Keratinocyte (primary cell): Measurements from ENCODE around the gene XCR1. TPM values are rescaled to one million over a fixed set of nuclear protein-coding genes. Genes with fewer than 3 reads are reported as not detected.

Experiments
- DNase-seq: peaks from one replicate; pipeline ENCODE4 v3.0.0-alpha.2; 2011; ENCODE audit warnings: low read depth, missing footprints, low spot score
- FAIRE-seq: peaks from 2 replicates; lab custom pipeline; 2011; peaks lifted over from hg19 to GRCh38; lab: Jason Lieb, UNC
- H2AFZ ChIP-seq: 2 replicates; pipeline ENCODE4 v1.6.0; 2012; ENCODE audit warnings: low read length, control low read depth, inconsistent platforms; ENCODE audit not compliant: control insufficient read depth
- H3K27ac ChIP-seq: 2 replicates; pipeline ENCODE4 v1.5.1; 2011; ENCODE audit warnings: low read length; ENCODE audit not compliant: control insufficient read depth, insufficient read depth
- H3K27me3 ChIP-seq: 3 replicates; pipeline ENCODE4 v1.6.0; 2011; ENCODE audit warnings: low read length; ENCODE audit not compliant: control insufficient read depth, insufficient read depth; ENCODE audit errors: extremely low read depth
- H3K36me3 ChIP-seq, 2 experiments: 2 replicates in 1 of 2; 3 replicates in 1 of 2; pipeline ENCODE4 v1.5.1; 2011; ENCODE audit warnings: low read length in 2 of 2, mild to moderate bottlenecking in 1 of 2; ENCODE audit not compliant: control insufficient read depth in 2 of 2, insufficient read depth in 2 of 2; ENCODE audit errors: extremely low read depth in 1 of 2
- H3K4me1 ChIP-seq: 3 replicates; pipeline ENCODE4 v1.5.1; 2011; ENCODE audit warnings: low read length; ENCODE audit not compliant: control insufficient read depth, insufficient read depth; ENCODE audit errors: extremely low read depth
- H3K4me2 ChIP-seq: 3 replicates; pipeline ENCODE4 v1.6.0; 2011; ENCODE audit warnings: low read depth, low read length; ENCODE audit not compliant: control insufficient read depth, insufficient read depth; ENCODE audit errors: extremely low read depth
- H3K4me3 ChIP-seq, 3 experiments: fragments of 200-600 bp in 1 of 3; sonication (generic) in 1 of 3; 2 replicates in 2 of 3; 3 replicates in 1 of 3; pipeline ENCODE4 v1.5.1; 2011 to 2016; ENCODE audit warnings: low read length in 3 of 3, mild to moderate bottlenecking in 3 of 3, control low read depth in 2 of 3, inconsistent platforms in 1 of 3, low read depth in 1 of 3, mixed read lengths in 1 of 3, mixed run types in 1 of 3, moderate library complexity in 1 of 3; ENCODE audit not compliant: control insufficient read depth in 2 of 3, insufficient read depth in 2 of 3; ENCODE audit errors: extremely low read depth in 1 of 3
- H3K79me2 ChIP-seq: 2 replicates; pipeline ENCODE4 v1.6.0; 2012; ENCODE audit warnings: low read length; ENCODE audit not compliant: control insufficient read depth, insufficient read depth
- H3K9ac ChIP-seq: 3 replicates; pipeline ENCODE4 v1.6.0; 2011; ENCODE audit warnings: low read length; ENCODE audit not compliant: control insufficient read depth, insufficient read depth; ENCODE audit errors: extremely low read depth
- H3K9me1 ChIP-seq: 3 replicates; pipeline ENCODE4 v1.6.0; 2011; ENCODE audit warnings: low read length; ENCODE audit not compliant: control insufficient read depth, insufficient read depth; ENCODE audit errors: extremely low read depth
- H3K9me3 ChIP-seq: 2 replicates; pipeline ENCODE4 v1.5.1; 2012; ENCODE audit warnings: low read depth, low read length; ENCODE audit not compliant: control insufficient read depth
- H4K20me1 ChIP-seq: 3 replicates; pipeline ENCODE4 v1.6.0; 2011; ENCODE audit warnings: low read length; ENCODE audit not compliant: control insufficient read depth, insufficient read depth; ENCODE audit errors: extremely low read depth
- CTCF ChIP-seq, 3 experiments: IDR thresholded peaks in 1 of 3; conservative IDR thresholded peaks in 1 of 3; optimal IDR thresholded peaks in 1 of 3; 2 replicates in 2 of 3; 3 replicates in 1 of 3; pipeline versions ENCODE3 to v1.5.1; 2011; ENCODE audit warnings: low read length in 3 of 3, mild to moderate bottlenecking in 3 of 3, moderate library complexity in 2 of 3, control low read depth in 1 of 3, inconsistent platforms in 1 of 3; ENCODE audit not compliant: insufficient read depth in 2 of 3; ENCODE audit errors: extremely low read depth in 1 of 3
- EZH2 ChIP-seq: IDR thresholded peaks from one replicate; pipeline ENCODE4 v1.6.1; 2012; ENCODE audit warnings: inconsistent platforms, mild to moderate bottlenecking, low read length, moderate library complexity
- dilution Hi-C: fragments of 300-500 bp; cut with MboI; formaldehyde crosslinking; loops from one replicate; pipeline ENCODE4 v1.7.0; 2020; ENCODE audit warnings: low sequenced_read_pairs; ENCODE audit not compliant: extremely low pct_ligation_motif_present
- polyA plus RNA-seq, 5 experiments: library from polyadenylated mRNA; depleted of rRNA in 3 of 5; stranded (reverse) in 3 of 5; stranded (forward) in 1 of 5; unstranded in 1 of 5; fragments of >200 nt; gene quantifications; 1 replicate in 1 of 5; 2 replicates in 3 of 5; 3 replicates in 1 of 5; pipeline versions ENCODE4 v1.2.1 to v1.2.3, GENCODE V29; 2011 to 2012; ENCODE audit warnings: missing spikeins in 2 of 5, low read depth in 1 of 5, low replicate concordance in 1 of 5

XCR1 gene
- polyA plus RNA-seq, 1 donor (not counting 4 experiments of a cell fraction or from before 2014, with no cell fraction given) = 0.01 TPM

- H3K9ac ChIP-seq = no peak overlapping the region
- no peaks in the 10 kb centered on the region for H4K20me1 ChIP-seq
- no peaks in the 10 kb centered on the region for H3K4me1 ChIP-seq
- H3K27me3 ChIP-seq = no peaks in the 10 kb centered on the region
- DNase-seq (no peak), FAIRE-seq (no peak)
- H3K4me3 ChIP-seq = no peak overlapping the region
- dilution Hi-C loops = no loop called here
- no peaks in the 10 kb centered on the region for H3K79me2 ChIP-seq
- no peak overlapping the region for H2AFZ ChIP-seq
- no peak overlapping the region for H3K27ac ChIP-seq
- no peaks in the 10 kb centered on the region for H3K36me3 ChIP-seq
- TF ChIP-seq CTCF (optimal IDR thresholded peaks at IDR 0.05 in 1 of 3, IDR thresholded peaks at IDR 0.05 in 1 of 3, conservative IDR thresholded peaks at IDR 0.05 in 1 of 3; ENCODE audit: extremely low read depth in 1 of 3, insufficient read depth in 2 of 3, low read length in 3 of 3) (no peak), EZH2 (no peak)
- no peaks in the 10 kb centered on the region for H3K9me1 ChIP-seq
- H3K4me2 ChIP-seq = no peak overlapping the region
- H3K9me3 ChIP-seq = no peaks in the 10 kb centered on the region
These were observed 5.8 kb downstream of the XCR1 start for GRCh38 chr3:46021516-46021915.

GRCh38 chr3:46020766-46021510, 6.3 kb downstream of the XCR1 start:
- Histone ChIP-seq H3K27ac (no peak overlapping the region), H2AFZ (no peak overlapping the region), H3K79me2 (no peaks in the 10 kb centered on the region), H4K20me1 (no peaks in the 10 kb centered on the region), H3K36me3 (no peaks in the 10 kb centered on the region), H3K27me3 (no peaks in the 10 kb centered on the region), H3K9ac (no peak overlapping the region), H3K4me3 (no peak overlapping the region), H3K4me1 (no peaks in the 10 kb centered on the region), H3K9me1 (no peaks in the 10 kb centered on the region), H3K4me2 (no peak overlapping the region), H3K9me3 (no peaks in the 10 kb centered on the region)
- FAIRE-seq (no peak), DNase-seq (no peak)
- TF ChIP-seq EZH2 (no peak), CTCF (optimal IDR thresholded peaks at IDR 0.05 in 1 of 3, IDR thresholded peaks at IDR 0.05 in 1 of 3, conservative IDR thresholded peaks at IDR 0.05 in 1 of 3; ENCODE audit: extremely low read depth in 1 of 3, insufficient read depth in 2 of 3, low read length in 3 of 3) (no peak)
- dilution Hi-C loops = no loop called here
